Endothelial cell of umbilical vein (primary cell): ENCODE measurements around the gene SUSD6. TPM values are rescaled to one million over a fixed set of nuclear protein-coding genes. Genes with fewer than 3 reads are reported as not detected.

Source experiments
- BruUV-seq: library from RNA; stranded (reverse); fragments of 400-500 nt; replicated peaks from 2 replicates; lab custom pipeline; 2021; lab: Mats Ljungman, UMichigan
- CTCF ChIA-PET: fragments of 300-600, 350-600 bp; sonication (Branson Sonifier 250); formaldehyde crosslinking; loops from one replicate; lab custom pipeline; 2021; ENCODE audit warnings: antibody characterized with exemption, inconsistent platforms; lab: Charles Lee
- POLR2A ChIA-PET: fragments of 300-600, 350-600 bp; sonication (Branson Sonifier 250); formaldehyde crosslinking; loops from one replicate; lab custom pipeline; 2021; ENCODE audit warnings: antibody characterized with exemption, inconsistent platforms; lab: Charles Lee
- DNase-seq: peaks from one replicate; pipeline ENCODE4 v3.0.0-alpha.2; 2011; ENCODE audit warnings: low read depth, low spot score
- FAIRE-seq: peaks from 2 replicates; lab custom pipeline; 2011; peaks lifted over from hg19 to GRCh38; lab: Jason Lieb, UNC
- H2AFZ ChIP-seq: 2 replicates; pipeline ENCODE4 v1.6.0; 2012; ENCODE audit warnings: low read depth, low read length, control low read depth, inconsistent platforms
- H3K27ac ChIP-seq: 2 replicates; pipeline ENCODE4 v1.5.1; 2011; ENCODE audit warnings: low read depth, mild to moderate bottlenecking, control low read depth, low read length, moderate library complexity; ENCODE audit not compliant: insufficient read depth
- H3K27me3 ChIP-seq, 2 experiments: 2 replicates each; pipeline versions ENCODE4 v1.6.0 to v1.6.1; 2011; ENCODE audit warnings: low read length in 2 of 2, mixed read lengths in 1 of 2; ENCODE audit not compliant: control insufficient read depth in 2 of 2, insufficient read depth in 2 of 2
- H3K36me3 ChIP-seq, 2 experiments: 2 replicates in 1 of 2; 3 replicates in 1 of 2; pipeline ENCODE4 v1.5.1; 2011; ENCODE audit warnings: low read length in 2 of 2, mild to moderate bottlenecking in 1 of 2, moderate library complexity in 1 of 2; ENCODE audit not compliant: control insufficient read depth in 2 of 2, insufficient read depth in 2 of 2; ENCODE audit errors: extremely low read depth in 1 of 2
- H3K4me1 ChIP-seq: 3 replicates; pipeline ENCODE4 v1.5.1; 2011; ENCODE audit warnings: mild to moderate bottlenecking, low read length; ENCODE audit not compliant: control insufficient read depth, insufficient read depth; ENCODE audit errors: extremely low read depth
- H3K4me2 ChIP-seq: 2 replicates; pipeline ENCODE4 v1.6.1; 2011; ENCODE audit warnings: low read length, control low read depth, mixed read lengths; ENCODE audit not compliant: insufficient read depth
- H3K4me3 ChIP-seq, 3 experiments: fragments of 200-600 bp in 1 of 3; sonication (generic), shearing (Covaris generic) in 1 of 3; replicated peaks in 1 of 3; 2 replicates each; pipeline ENCODE4 v1.5.1; 2011 to 2016; ENCODE audit warnings: control low read depth in 3 of 3, low read length in 3 of 3, mild to moderate bottlenecking in 2 of 3, inconsistent platforms in 1 of 3, low read depth in 1 of 3, moderate library complexity in 1 of 3; ENCODE audit not compliant: insufficient read depth in 1 of 3
- H3K79me2 ChIP-seq: 2 replicates; pipeline ENCODE4 v1.6.0; 2012; ENCODE audit warnings: low read length, inconsistent platforms; ENCODE audit not compliant: control insufficient read depth, insufficient read depth
- H3K9ac ChIP-seq: replicated peaks from 2 replicates; pipeline ENCODE3; 2011; ENCODE audit warnings: low read length, control low read depth; ENCODE audit not compliant: insufficient read depth; ENCODE audit errors: extremely low read depth
- H3K9me1 ChIP-seq: replicated peaks from 3 replicates; pipeline ENCODE4 v1.6.0; 2011; ENCODE audit warnings: mild to moderate bottlenecking, low read length; ENCODE audit not compliant: control insufficient read depth, insufficient read depth; ENCODE audit errors: extremely low read depth
- H3K9me3 ChIP-seq: replicated peaks from 2 replicates; pipeline ENCODE4 v1.5.1; 2012; ENCODE audit warnings: low read length, inconsistent platforms; ENCODE audit not compliant: control insufficient read depth, insufficient read depth
- H4K20me1 ChIP-seq: replicated peaks from 2 replicates; pipeline ENCODE3; 2011; ENCODE audit warnings: mild to moderate bottlenecking, low read length; ENCODE audit not compliant: control insufficient read depth, insufficient read depth; ENCODE audit errors: extremely low read depth
- CTCF ChIP-seq, 2 donors: IDR thresholded peaks; 1 replicate in 1 of 2; 2 replicates in 1 of 2; pipeline ENCODE4 v1.5.1; 2011; ENCODE audit warnings: low read length in 2 of 2, mild to moderate bottlenecking in 2 of 2, moderate library complexity in 2 of 2, control low read depth in 1 of 2, inconsistent platforms in 1 of 2, low read depth in 1 of 2; ENCODE audit not compliant: insufficient read depth in 1 of 2; ENCODE audit errors: extremely low read depth in 1 of 2
- EZH2 ChIP-seq: IDR thresholded peaks from 2 replicates; pipeline ENCODE4 v1.6.1; 2012; ENCODE audit warnings: borderline replicate concordance, low read depth, mild to moderate bottlenecking, moderate library complexity, low read length, inconsistent platforms; ENCODE audit not compliant: severe bottlenecking
- FOS ChIP-seq: IDR thresholded peaks from 2 replicates; pipeline ENCODE4 v1.6.1; 2011; ENCODE audit warnings: mild to moderate bottlenecking, low read length, moderate library complexity, borderline replicate concordance; ENCODE audit not compliant: insufficient read depth
- GATA2 ChIP-seq: IDR thresholded peaks from 2 replicates; pipeline ENCODE4 v1.7.0; 2011; ENCODE audit warnings: low read depth, mild to moderate bottlenecking, moderate library complexity, mixed read lengths, low read length; ENCODE audit not compliant: insufficient read length, insufficient read depth
- JUN ChIP-seq: IDR thresholded peaks from 2 replicates; pipeline ENCODE4 v1.6.1; 2011; ENCODE audit warnings: borderline replicate concordance, low read depth; ENCODE audit not compliant: insufficient read length, insufficient read depth
- MAX ChIP-seq: IDR thresholded peaks from 2 replicates; pipeline ENCODE4 v1.6.1; 2011; ENCODE audit not compliant: insufficient read depth, insufficient read length
- MYC ChIP-seq: IDR thresholded peaks from one replicate; pipeline ENCODE4 v1.6.1; 2011; ENCODE audit warnings: mild to moderate bottlenecking, low read depth, low read length
- POLR2A ChIP-seq: IDR thresholded peaks from 2 replicates; pipeline ENCODE4 v1.6.1; 2012; ENCODE audit warnings: low read depth, mild to moderate bottlenecking, control low read depth, low read length
- POLR2AphosphoS5 ChIP-seq: IDR thresholded peaks from 2 replicates; pipeline ENCODE4 v1.6.1; 2012; ENCODE audit warnings: low read depth, mild to moderate bottlenecking, control low read depth, low read length, moderate library complexity; ENCODE audit not compliant: insufficient read depth
- dilution Hi-C: fragments of 300-500 bp; cut with MboI; formaldehyde crosslinking; loops from one replicate; pipeline ENCODE4 v1.15.0; 2019; ENCODE audit warnings: low sequenced_read_pairs; ENCODE audit not compliant: extremely low pct_ligation_motif_present
- intact Hi-C: fragments of 100-400 bp; cut with micrococcal nuclease; formaldehyde crosslinking; loops from one replicate; pipeline ENCODE4 v1.10.0; 2022
- polyA plus RNA-seq, 4 experiments: library from polyadenylated mRNA; depleted of rRNA in 3 of 4; stranded (reverse) in 3 of 4; unstranded in 1 of 4; fragments of >200 nt; gene quantifications; 2 replicates each; pipeline versions ENCODE4 v1.2.1 to v1.2.3, GENCODE V29; 2011 to 2012; ENCODE audit warnings: missing spikeins in 1 of 4
- total RNA-seq: library from RNA; stranded (reverse); gene quantifications from 2 replicates; pipeline ENCODE4 v1.2.3, GENCODE V29; 2021

Gene SUSD6
- total and polyA plus RNA-seq, 2 donors (not counting 3 experiments of a cell fraction or from before 2014, with no cell fraction given), result 13.4 to 19.5 TPM

DNA sequence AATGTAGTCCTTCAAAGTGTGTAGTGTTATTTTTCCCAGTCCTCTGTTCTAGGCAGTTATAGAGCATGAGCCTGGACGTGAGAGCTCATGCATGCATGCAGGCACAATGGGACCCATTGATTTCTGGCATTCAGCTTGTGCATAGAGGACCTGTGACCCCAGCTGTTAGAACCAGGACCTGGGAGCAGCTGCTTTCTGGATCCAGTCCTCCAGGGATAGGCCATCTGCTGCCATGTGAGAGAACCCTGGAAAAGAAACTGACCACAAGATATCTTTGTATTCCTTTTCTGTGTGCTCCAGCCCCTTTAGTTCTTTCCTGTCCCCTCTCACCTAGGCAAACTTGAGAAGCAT, 76.9 kb downstream of the SUSD6 start:
- dilution Hi-C loops, result no loop called here
- CTCF ChIA-PET, result no interaction called here

More for the DNA sequence above, 76.9 kb downstream of the SUSD6 start:
- no peaks in the 10 kb centered on the region for H3K4me1 ChIP-seq
- H3K9me3 ChIP-seq, result no peaks in the 10 kb centered on the region
- FAIRE-seq (no peak), DNase-seq (no peak)
- intact Hi-C loops, result no loop called here
- POLR2A ChIA-PET, result no interaction called here
- BruUV-seq, result no TSS peak
- no peaks in the 10 kb centered on the region for H3K36me3 ChIP-seq
- no peak overlapping the region for H3K4me2 ChIP-seq
- no peak overlapping the region for H3K4me3 ChIP-seq
- H3K9me1 ChIP-seq, result no peaks in the 10 kb centered on the region
- H4K20me1 ChIP-seq, result peaks cover 3% of the 10 kb centered on the region
- TF ChIP-seq EZH2 (no peak), MAX (no peak), JUN (no peak), FOS (no peak), CTCF (IDR thresholded peaks at IDR 0.05; ENCODE audit: extremely low read depth in 1 of 2, insufficient read depth in 1 of 2, low read depth in 1 of 2, low read length in 2 of 2) (no peak), MYC (no peak), POLR2AphosphoS5 (no peak), POLR2A (no peak), GATA2 (no peak)
- no peak overlapping the region for H3K9ac ChIP-seq
- no peaks in the 10 kb centered on the region for H3K27me3 ChIP-seq
- no peaks in the 10 kb centered on the region for H3K79me2 ChIP-seq
- no peak overlapping the region for H3K27ac ChIP-seq
- no peak overlapping the region for H2AFZ ChIP-seq
